NCI-H748 (cell line): ENCODE results near the gene PRCD.
"Not testable (repeated sequence)": the region's sequence is repeated elsewhere in the genome, so short reads cannot be mapped to it uniquely, and the experiment has no call there.

ENCODE experiments used
- DNase-seq: peaks from one replicate; lab custom pipeline; 2025; ENCODE audit not compliant: unreplicated experiment; lab: John Stamatoyannopoulos, UW

The PRCD gene

GRCh38 chr17:76554131-76554530 lies 14.3 kb downstream of the PRCD start:
- DNase-seq = no peak

GRCh38 chr17:76556765-76557367 lies 17.0 kb downstream of the PRCD start:
- peak; percentile 38 for DNase-seq

- peak; percentile 96 for DNase-seq
These were observed 17.7 kb downstream of the PRCD start for GRCh38 chr17:76557368-76558197.

- DNase-seq = peak; percentile 38
These were observed 18.6 kb downstream of the PRCD start for GRCh38 chr17:76558198-76559095.

- DNase-seq = not testable (repeated sequence)
These were observed 19.6 kb downstream of the PRCD start for GRCh38 chr17:76559460-76559859.

- no peak for DNase-seq
These were observed 20.4 kb downstream of the PRCD start for GRCh38 chr17:76560036-76560876.

- no peak for DNase-seq
These were observed 21.0 kb downstream of the PRCD start for GRCh38 chr17:76560877-76561221.

- DNase-seq = no peak
These were observed 21.5 kb downstream of the PRCD start for GRCh38 chr17:76561332-76561731.

GRCh38 chr17:76561799-76562268 lies 22.0 kb downstream of the PRCD start:
- no peak for DNase-seq

GRCh38 chr17:76562734-76563148 lies 22.9 kb downstream of the PRCD start:
- no peak for DNase-seq

- DNase-seq = not testable (repeated sequence)
These were observed 23.5 kb downstream of the PRCD start for GRCh38 chr17:76563359-76563758.

- DNase-seq = not testable (repeated sequence)
These were observed 25.3 kb downstream of the PRCD start for GRCh38 chr17:76564991-76565727.

- DNase-seq = no peak
These were observed 26.1 kb downstream of the PRCD start for GRCh38 chr17:76565728-76566612.

GRCh38 chr17:76566613-76566943 lies 26.7 kb downstream of the PRCD start:
- no peak for DNase-seq

- DNase-seq = no peak
These were observed 27.2 kb downstream of the PRCD start for GRCh38 chr17:76566988-76567431.

GRCh38 chr17:76567634-76568432 lies 28.0 kb downstream of the PRCD start:
- no peak for DNase-seq

GRCh38 chr17:76568811-76569221 lies 29.0 kb downstream of the PRCD start:
- DNase-seq = no peak
